ENCODE results near the gene PHF10.
A peak's percentile ranks its signal among the peaks of the same experiment; 100 is the strongest.

Gene PHF10

DNA sequence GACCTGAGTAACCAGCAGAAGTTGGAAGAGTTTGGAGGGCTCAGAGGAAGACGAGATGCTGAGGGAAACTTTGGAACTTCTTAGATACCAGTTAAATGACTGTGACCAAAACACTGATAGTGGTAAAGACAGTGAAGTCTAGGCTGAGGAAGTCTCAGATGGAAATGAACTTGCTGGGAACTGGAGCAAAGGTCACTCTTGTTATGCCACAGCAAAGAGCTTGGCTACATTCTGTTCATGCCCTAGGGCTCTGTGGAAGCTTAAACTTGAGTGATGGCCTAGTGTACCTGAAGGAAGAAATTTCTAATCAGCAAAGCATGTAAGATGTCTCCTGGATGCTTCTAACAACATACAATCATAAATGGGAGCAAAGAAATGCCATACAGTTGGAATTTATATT is 47.2 kb downstream of the PHF10 start:
- no peak for DNase-seq (ENCODE audit: low spot score)

DNA sequence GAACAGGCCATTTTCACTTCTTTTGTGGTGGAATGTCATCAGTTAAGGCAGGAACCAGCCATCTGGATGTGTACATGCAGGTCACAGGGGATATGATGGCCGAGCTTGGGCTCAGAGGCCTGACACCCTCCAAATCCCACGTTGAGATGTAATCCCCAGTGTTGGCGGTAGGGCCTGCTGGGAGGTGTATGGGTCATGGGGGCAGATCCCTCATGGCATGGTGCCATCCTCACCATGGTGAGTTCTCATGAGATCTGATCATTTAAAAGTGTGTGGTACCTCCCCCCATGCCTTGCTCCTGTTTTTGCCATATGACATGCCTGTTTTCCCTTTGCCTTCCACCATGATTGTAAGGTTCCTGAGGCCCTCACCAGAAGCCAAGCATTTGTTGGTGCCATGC is 49.3 kb downstream of the PHF10 start:
- DNase-seq (ENCODE audit: low spot score): no peak

DNA sequence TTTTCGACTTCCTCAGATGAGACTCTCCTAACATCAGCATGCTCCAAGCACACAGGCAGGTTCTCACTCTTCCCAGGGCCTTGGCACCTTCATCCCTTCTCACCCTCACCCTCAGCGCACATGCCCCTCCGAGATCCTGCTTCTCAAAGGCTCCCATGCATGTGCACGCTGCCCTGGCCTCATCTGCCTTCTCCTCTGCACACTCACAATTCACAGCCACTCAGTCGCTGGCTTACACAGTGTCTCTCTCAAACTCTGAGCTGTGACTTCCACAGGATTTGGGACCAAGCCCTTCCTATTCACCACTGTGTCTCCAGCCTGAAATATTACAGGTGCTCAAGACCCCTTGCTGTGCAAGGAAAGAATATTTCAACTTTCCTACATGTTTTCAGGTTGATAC is 52.7 kb downstream of the PHF10 start:
- no peak for DNase-seq (ENCODE audit: low spot score)

DNA sequence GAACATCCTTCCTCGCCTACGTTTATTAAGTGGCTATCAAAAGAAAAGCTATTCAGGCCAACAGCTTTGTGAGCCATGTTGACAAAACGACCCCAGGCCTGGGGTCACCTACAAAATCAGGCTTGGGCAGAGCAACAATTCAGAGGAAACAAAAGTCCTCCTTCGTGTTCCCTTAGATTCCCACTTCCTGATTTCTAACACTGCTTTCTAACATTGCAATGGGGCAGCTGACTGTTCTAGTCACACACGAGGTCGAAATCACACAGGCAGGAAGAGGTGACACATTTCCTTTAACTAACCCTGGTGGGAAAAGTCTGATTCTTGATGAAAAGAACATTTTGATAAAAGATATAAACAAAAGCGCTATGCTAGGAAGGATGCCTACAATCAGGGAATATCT is 54.4 kb downstream of the PHF10 start:
- DNase-seq (ENCODE audit: low spot score): no peak

DNA sequence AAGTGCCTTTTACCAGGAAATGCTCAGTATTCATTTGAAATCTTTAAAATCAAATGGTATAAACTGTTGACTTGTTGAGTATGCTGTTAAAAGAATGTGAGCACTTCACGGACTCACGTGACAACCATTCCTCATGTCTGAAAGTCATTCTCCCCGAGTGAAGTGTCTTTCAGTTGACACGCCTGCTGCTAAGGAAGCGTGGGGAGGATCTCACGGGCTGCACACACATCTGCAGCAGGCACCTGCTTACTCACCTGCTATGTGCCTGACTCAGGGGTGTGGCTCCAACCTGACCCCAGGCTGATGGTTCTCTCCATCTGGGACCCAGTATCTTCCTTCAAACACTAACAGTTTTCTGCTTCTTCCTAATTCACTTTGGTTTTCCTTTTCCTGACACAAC is 55.2 kb downstream of the PHF10 start:
- DNase-seq (ENCODE audit: low spot score): no peak

DNA sequence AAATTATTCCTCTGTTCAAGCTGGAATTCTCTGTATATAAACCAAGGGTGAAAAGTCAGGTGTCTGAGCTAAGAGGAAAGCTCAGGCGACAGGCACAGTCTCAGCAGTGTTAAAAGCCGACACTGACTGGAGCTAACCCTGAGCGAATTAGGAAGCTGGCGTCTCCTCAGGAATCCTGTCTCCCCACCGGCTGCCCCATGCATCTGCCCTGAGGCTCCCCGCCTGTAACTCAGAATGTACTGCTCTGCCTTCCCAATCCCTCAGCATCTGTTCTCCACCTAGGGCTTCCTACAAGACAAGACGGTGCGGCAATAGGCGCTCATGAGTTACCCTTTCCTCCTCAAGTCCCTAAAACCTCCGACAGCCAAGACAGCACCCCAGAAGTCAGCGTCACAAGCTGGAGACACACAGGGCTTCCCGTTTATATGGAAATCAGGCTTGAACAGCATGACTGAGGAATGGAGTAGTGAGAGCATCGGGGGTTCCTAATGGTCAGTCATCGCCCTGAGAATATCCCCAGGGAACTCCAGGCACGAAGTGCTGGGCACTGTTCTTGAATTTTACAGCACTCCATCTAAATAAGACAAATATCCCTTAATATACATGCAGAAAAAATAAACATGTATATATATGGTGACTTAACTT is 56.0 kb downstream of the PHF10 start:
- DNase-seq (ENCODE audit: low spot score): no peak

DNA sequence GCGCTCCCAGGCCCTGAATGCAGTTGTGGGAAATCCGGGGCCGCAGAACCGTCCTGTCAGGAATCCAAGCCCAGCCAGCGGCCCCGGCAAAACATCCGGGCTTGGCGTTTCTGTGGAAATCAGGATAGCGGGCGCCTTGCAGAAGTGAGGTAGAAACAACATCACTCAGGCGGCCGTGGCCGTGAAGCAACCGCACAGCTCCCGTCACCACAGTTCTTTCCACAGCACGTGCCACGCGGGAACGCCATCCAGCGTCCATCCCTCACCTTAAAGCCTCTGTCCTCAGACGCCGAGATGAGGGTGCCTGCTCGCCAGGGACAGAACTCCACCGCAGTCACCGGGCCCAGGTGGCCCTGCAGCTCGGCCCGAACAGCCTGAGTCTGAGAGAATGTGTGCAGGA is 56.6 kb downstream of the PHF10 start:
- DNase-seq (ENCODE audit: low spot score): no peak

DNA sequence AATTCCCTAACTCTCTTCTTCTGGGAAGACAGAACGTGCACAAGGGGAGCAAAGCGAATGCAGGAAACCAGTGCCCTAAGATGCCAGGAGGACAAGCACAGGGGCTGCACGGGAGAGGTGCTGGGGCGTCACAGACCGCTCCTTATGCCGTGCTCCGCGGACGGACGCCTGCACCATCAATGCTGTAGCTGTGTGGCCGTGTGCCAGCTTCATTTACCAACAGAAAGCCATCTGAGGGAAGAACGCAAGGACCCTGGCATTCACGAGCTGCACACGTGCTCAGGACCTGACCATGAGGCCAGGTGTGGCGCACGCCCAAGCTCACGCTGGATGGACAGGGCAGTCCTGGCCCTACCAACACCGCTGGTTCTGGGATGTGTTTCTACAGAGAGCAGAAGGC is 57.9 kb downstream of the PHF10 start:
- DNase-seq (ENCODE audit: low spot score): no peak

DNA sequence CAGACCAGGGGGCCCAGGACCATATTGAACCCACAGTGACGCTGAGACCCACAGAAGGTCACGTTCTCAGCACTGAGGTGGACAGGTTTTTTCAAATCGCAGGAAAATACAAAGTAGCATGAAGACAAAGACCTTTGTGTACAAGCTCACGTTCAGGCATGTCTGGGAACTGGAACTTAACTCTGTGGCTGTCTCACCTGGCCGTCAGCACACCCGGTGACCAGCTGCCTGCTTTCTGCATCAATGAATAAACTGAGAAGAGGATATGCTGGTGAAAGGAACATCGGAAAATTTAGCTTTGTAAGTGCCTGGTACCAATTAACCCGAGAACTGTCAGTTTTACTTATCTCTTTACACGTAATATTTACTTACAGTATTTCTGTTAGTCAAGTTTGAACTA is 59.0 kb downstream of the PHF10 start:
- no peak for DNase-seq (ENCODE audit: low spot score)

DNA sequence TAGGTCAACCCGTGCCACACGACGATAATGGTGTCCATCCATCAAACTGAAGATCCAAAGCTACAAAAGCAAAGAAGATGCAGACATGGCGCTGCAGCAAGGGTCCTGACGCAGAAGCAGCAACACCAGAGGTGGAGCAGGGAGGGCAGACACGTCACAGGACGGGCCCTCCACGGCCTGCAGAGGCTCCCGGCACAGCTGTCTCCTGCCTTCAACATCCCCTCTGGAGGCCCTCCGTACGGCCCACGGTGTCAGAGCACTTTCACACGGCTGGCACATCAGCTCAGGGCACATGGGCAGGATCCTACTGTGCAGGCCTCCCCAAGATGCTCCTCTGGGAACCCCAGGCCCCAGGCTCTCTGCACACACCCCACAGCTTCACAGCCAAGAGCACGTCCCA is 60.1 kb downstream of the PHF10 start:
- no peak for DNase-seq (ENCODE audit: low spot score)

DNA sequence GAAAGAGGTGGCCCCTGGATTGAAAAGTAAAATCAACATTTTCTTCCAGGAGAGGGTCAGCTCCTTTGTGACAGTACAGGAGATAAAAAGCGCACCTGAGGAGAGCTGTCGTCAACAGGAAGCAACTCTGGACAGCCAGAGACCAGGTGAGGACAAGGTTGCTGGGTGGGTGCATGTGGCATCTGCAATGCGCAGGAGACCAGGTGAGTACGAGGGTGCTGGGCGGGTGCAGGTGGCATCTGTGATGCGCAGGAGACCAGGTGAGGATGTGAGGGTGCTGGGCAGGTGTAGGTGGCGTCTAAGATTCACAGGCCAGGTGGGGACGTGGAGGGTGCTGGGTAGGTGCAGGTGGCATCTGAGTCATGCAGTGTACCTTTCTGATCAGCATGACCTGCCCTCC is 60.8 kb downstream of the PHF10 start:
- no peak for DNase-seq (ENCODE audit: low spot score)

DNA sequence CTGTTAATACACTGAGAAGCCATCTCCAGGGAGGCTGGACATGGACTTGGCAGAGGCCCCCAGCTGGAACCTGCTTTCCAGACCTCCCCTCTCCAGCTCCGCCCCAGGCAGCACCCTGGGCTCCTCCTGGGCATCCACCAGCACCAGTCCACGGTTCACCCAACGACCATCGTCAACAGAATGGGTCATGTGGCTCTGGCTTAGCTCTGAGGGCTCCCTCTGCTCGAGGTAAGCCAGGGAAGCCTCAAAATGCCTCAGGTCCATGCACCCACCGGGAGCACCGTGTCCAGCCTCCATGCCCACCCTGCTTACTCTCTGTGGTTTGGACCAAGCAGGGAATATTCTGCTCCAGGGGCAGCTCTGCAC is 62.9 kb downstream of the PHF10 start:
- no peak for DNase-seq (ENCODE audit: low spot score)

DNA sequence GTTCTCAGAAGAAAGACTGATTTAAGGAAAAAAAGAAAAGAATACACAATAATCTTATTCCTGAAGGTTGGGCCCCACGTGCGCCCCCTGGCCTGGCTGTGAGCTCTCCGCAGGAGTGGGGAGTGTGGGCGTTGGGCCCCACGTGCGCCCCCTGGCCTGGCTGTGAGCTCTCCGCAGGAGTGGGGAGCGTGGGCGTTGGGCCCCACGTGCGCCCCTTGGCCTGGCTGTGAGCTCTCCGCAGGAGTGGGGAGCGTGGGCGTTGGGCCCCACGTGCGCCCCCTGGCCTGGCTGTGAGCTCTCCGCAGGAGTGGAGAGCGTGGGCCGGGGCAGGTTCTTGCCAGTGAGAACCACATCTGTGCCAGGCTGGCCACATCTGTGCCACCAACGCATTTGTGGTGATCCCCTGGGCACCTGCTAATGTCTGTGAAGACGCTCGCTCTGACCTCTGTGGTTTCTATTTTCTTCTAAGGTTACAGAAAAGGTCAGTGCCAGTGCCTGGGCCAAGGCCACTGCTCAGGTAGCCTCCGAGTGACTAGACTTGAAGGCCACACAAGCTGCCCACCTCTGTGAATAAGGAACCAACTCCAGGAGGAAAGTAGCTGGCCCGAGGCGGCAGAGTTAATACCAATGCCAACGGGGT is 63.4 kb downstream of the PHF10 start:
- no peak for DNase-seq (ENCODE audit: low spot score)

DNA sequence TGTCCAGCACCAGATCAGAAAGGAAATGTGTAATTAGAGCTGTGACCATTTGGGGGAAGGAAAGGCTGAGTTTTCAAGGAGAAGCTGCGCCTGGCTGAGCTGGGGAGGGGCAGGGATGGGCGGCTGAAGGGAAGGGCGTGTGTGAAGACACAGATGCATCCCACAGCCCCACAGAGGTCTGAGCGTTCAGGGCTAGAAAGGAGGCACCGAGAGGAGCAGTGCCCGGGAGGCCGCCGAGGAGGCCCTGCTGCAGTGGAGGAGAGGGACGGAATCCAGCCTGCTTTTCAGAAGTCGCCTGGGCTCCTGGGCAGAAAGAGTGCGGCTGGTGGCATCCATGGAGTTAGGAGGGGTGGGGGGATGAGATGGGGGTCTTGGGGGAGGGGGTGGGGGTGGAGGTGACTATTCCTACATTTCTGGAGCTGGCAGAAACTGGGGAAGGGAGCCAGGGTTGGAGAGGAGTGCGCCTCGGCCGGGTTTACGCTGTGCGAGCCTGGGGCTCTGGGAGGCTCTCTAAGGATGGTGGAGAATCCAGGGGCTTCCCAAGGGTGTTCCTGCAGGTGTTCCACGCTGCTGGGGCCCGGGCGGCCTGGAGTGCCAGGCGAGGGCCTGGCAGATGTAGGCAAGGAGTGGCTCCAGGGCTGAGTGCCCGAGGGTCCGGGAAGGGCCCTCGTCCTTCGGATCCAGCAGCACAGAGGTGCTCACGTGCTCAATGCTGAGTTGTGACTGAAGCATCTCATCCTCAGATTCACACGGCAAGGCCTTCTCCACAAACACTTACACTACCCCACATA is 64.3 kb downstream of the PHF10 start:
- no peak for DNase-seq (ENCODE audit: low spot score)

DNA sequence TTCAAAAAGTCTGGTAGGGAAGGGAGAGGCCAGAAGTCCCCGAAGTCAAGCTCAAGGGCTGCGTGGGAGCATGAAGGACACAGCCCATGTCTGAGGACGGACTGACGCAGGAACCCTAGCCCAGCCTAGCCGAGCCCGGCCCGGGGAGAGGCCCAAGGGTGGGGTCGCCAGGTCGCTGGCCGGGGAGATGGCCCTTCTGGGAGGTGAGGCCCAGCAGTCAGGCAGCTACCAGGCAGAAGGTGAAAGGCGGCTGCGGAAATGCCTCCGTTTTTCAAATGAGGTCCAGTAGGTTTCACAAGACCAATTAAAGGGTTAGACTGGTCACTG is 67.1 kb downstream of the PHF10 start:
- DNase-seq (ENCODE audit: low spot score): no peak

DNA sequence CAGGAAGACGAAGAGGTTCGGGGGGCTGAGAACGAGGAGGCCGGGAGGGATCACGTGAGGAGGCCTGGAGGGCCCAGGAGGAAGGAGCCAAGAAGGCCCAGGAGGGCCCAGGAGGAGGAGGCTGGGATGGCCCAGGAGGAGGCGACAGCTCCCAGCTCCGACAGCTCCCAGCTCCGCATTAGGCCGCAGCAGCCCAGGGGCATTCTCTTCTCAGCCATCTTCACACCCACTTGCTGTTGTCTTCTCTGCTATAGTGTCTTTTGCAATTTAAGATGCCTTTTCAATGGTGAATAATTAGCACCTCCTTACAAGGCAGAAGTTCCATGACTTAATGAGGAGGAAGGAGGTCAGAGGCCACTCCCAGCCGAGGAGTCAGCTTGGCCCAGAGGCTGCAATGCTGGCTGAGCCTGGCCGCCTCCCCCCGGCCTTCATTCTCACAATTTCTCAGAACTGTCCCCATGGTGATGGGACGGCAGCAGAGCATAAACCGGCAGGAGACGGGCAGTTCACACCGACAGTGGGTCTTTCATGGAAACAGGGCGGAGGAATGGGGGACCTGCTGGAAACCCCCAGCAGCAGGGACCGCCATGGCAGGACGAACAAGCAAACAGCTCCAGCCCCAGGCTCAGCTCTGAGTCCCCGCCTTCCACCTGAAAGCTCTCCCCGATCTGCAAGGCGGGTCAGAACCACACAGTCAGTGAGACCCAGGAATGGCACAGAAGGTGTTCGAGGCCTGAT is 67.6 kb downstream of the PHF10 start:
- DNase-seq (ENCODE audit: low spot score): no peak

DNA sequence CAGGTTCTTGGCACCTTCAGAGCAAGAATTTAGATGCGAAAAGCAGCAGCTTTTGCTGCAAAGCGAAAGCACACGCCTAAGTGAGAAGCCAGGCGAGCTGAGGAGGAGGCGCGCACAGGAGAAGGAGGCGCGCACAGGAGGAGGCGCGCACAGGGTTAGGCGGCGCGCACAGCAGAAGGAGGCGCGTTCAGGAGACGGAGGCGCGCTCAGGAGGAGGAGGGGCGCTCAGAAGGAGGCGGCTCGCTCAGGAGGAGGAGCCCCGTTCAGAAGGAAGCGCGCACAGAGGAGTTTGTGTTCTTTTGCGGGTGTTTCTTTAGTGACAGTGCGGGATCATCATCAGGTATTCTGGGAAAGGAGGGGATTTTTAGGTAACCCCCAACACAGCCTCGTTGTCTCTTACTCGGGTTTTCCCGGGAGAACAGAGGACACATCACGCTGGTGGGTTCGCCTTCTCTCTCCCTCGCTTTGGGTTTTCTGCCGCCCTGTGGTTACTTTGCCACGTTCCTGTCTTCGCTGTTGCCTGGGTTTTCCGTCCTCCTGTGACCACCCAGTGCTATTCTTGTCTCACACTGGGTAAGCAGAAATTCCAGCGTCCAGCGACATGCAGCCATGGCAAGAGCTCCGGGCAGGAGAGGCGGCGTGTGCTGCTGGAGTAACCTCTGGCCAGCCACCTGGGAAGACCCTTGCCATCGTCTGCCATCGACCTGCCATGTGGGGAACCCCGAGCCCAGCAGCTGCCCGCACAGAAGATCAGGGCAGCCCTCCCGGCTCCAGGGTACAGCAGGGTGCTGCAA is 69.5 kb downstream of the PHF10 start:
- peak; percentile 87 for DNase-seq (ENCODE audit: low spot score)
